HepG2 (cell line): ENCODE data around the gene COX6B1. TPM values are rescaled to one million over a fixed set of nuclear protein-coding genes. Genes with fewer than 3 reads are reported as not detected.

ENCODE experiments used
- ATAC-seq: fragments of 200-7000 bp; cut with Tn5 transposase; 3 replicates; pipeline ENCODE4 v1.9.1; 2020; ENCODE audit warnings: mild to moderate bottlenecking, moderate library complexity
- BruUV-seq: library from RNA; stranded (reverse); fragments of 400-500 nt; replicated peaks from 2 replicates; lab custom pipeline; 2021; lab: Mats Ljungman, UMichigan
- CTCF ChIA-PET: fragments of 300-600 bp; formaldehyde crosslinking; extraction: SDS; loops from one replicate; lab custom pipeline; 2021; ENCODE audit warnings: low total read pairs, inconsistent platforms, low intra/inter-chr PET ratio; lab: Yijun Ruan, JAX
- POLR2A ChIA-PET: fragments of 350-600 bp; sonication (Branson Sonifier 250); formaldehyde crosslinking; loops from one replicate; lab custom pipeline; 2020; ENCODE audit warnings: antibody characterized with exemption, inconsistent platforms; lab: Yijun Ruan, JAX
- DNase-seq: peaks from one replicate; pipeline ENCODE4 v3.0.0-alpha.2; 2015; ENCODE audit warnings: low spot score
- FAIRE-seq: peaks from 3 replicates; lab custom pipeline; 2011; peaks lifted over from hg19 to GRCh38; lab: Jason Lieb, UNC
- H2AFZ ChIP-seq: one replicate; pipeline ENCODE4 v1.6.1; 2011; ENCODE audit warnings: low read length, inconsistent platforms
- H3K27ac ChIP-seq: fragments of 300-600 bp; 3 replicates; pipeline ENCODE4 v1.8.0; 2011; ENCODE audit warnings: mixed run types, mild to moderate bottlenecking, mixed read lengths, low read length, inconsistent platforms; ENCODE audit not compliant: insufficient read depth; ENCODE audit errors: extremely low read length
- H3K27me3 ChIP-seq, 2 experiments: fragments of 200-600 bp in 1 of 2; 2 replicates in 1 of 2; 3 replicates in 1 of 2; pipeline versions ENCODE4 v1.6.0 to v1.8.0; 2011; ENCODE audit warnings: low read length in 2 of 2, mild to moderate bottlenecking in 2 of 2, moderate library complexity in 2 of 2, inconsistent platforms in 1 of 2; ENCODE audit not compliant: insufficient read depth in 2 of 2, control insufficient read depth in 1 of 2
- H3K36me3 ChIP-seq, 2 experiments: fragments of 200-600 bp in 1 of 2; replicated peaks in 1 of 2; 2 replicates in 1 of 2; 3 replicates in 1 of 2; pipeline versions ENCODE4 v1.5.1 to v1.8.0; 2011; ENCODE audit warnings: low read length in 2 of 2, inconsistent platforms in 1 of 2; ENCODE audit not compliant: insufficient read depth in 2 of 2, control insufficient read depth in 1 of 2
- H3K4me1 ChIP-seq: 2 replicates; pipeline ENCODE4 v1.5.1; 2012; ENCODE audit warnings: low read length, inconsistent platforms; ENCODE audit not compliant: insufficient read depth
- H3K4me2 ChIP-seq: 2 replicates; pipeline ENCODE4 v1.6.0; 2011; ENCODE audit warnings: low read depth, low read length, inconsistent platforms
- H3K4me3 ChIP-seq, 3 experiments: fragments of 200-600 bp in 1 of 3; sonication (generic), shearing (Covaris generic) in 1 of 3; replicated peaks in 1 of 3; 2 replicates each; pipeline ENCODE4 v1.5.1; 2011 to 2016; ENCODE audit warnings: low read length in 3 of 3, inconsistent platforms in 2 of 3, low read depth in 2 of 3, mild to moderate bottlenecking in 2 of 3, control low read depth in 1 of 3, mixed read lengths in 1 of 3; ENCODE audit not compliant: insufficient read depth in 1 of 3
- H3K79me2 ChIP-seq: one replicate; pipeline ENCODE4 v1.6.1; 2011; ENCODE audit warnings: low read length, inconsistent platforms; ENCODE audit not compliant: insufficient read depth
- H3K9ac ChIP-seq: 2 replicates; pipeline ENCODE4 v1.6.0; 2011; ENCODE audit warnings: mild to moderate bottlenecking, low read depth, low read length, inconsistent platforms; ENCODE audit not compliant: insufficient read depth
- H3K9me3 ChIP-seq: 2 replicates; pipeline ENCODE4 v1.5.1; 2012; ENCODE audit warnings: mild to moderate bottlenecking, low read length
- H4K20me1 ChIP-seq: 2 replicates; pipeline ENCODE4 v1.6.0; 2011; ENCODE audit warnings: inconsistent platforms, mild to moderate bottlenecking, low read length, moderate library complexity; ENCODE audit not compliant: insufficient read depth
- CBFB ChIP-seq: sonication (generic); formaldehyde crosslinking; IDR thresholded peaks from 2 replicates; pipeline ENCODE4 v1.4.0; 2020; ENCODE audit warnings: missing genetic modification reagents
- CC2D1A ChIP-seq: sonication (generic); formaldehyde crosslinking; IDR thresholded peaks from 2 replicates; pipeline ENCODE4 v1.8.1; 2023; ENCODE audit warnings: mild to moderate bottlenecking, missing genetic modification reagents
- ETV6 ChIP-seq: sonication (generic); formaldehyde crosslinking; conservative IDR thresholded peaks from 2 replicates; pipeline ENCODE4 v1.4.0; 2020; ENCODE audit warnings: missing genetic modification reagents
- HNF4G ChIP-seq, 2 experiments: sonication (generic) in 1 of 2; formaldehyde crosslinking in 1 of 2; IDR thresholded peaks; 2 replicates each; pipeline versions ENCODE4 v1.4.0 to v1.6.1; 2011 to 2020; ENCODE audit warnings: borderline replicate concordance in 2 of 2, low read depth in 2 of 2, mild to moderate bottlenecking in 2 of 2, low read length in 1 of 2, missing genetic modification reagents in 1 of 2, moderate library complexity in 1 of 2
- NR2F6 ChIP-seq, 2 experiments: IDR thresholded peaks; 2 replicates each; pipeline ENCODE4 v1.6.1; 2016; ENCODE audit warnings: antibody characterized with exemption in 1 of 2, mild to moderate bottlenecking in 1 of 2
- PRDM15 ChIP-seq: sonication (generic); formaldehyde crosslinking; IDR thresholded peaks from 2 replicates; pipeline ENCODE4 v1.4.0; 2020; ENCODE audit warnings: missing genetic modification reagents
- ZNF709 ChIP-seq: sonication (generic); formaldehyde crosslinking; IDR thresholded peaks from 2 replicates; pipeline ENCODE4 v1.5.0; 2020; ENCODE audit warnings: mild to moderate bottlenecking, missing genetic modification reagents
- ZNF713 ChIP-seq: sonication (generic); formaldehyde crosslinking; IDR thresholded peaks from 2 replicates; pipeline ENCODE4 v1.4.0; 2020; ENCODE audit warnings: mild to moderate bottlenecking, missing genetic modification reagents
- ZNF724P ChIP-seq: sonication (generic); formaldehyde crosslinking; IDR thresholded peaks from 2 replicates; pipeline ENCODE4 v1.8.0; 2022; ENCODE audit warnings: missing genetic modification reagents, borderline replicate concordance
- WGBS: methylation state at CpG from one replicate; pipeline ENCODE4 v1.1.6; 2017; ENCODE audit warnings: low lambda C conversion rate; 5-methylcytosine and 5-hydroxymethylcytosine counted together
- in situ Hi-C: cut with HindIII; loops from 2 replicates; pipeline ENCODE4 v1.10.0; 2017; ENCODE audit warnings: low pct_unique_long_range_greater_than_20kb; ENCODE audit not compliant: extremely low pct_ligation_motif_present
- intact Hi-C: fragments of 100-400 bp; cut with micrococcal nuclease; formaldehyde crosslinking; loops from one replicate; pipeline ENCODE4 v1.10.0; 2022; ENCODE audit not compliant: unreplicated experiment
- polyA plus RNA-seq, 8 experiments: library from polyadenylated mRNA; depleted of rRNA in 3 of 8; stranded (reverse) in 7 of 8; unstranded in 1 of 8; fragments of >200 nt; fragmentation: Illumina TruSeq in 4 of 8; extraction: Trizol in 4 of 8; gene quantifications; 2 replicates each; pipeline versions ENCODE4 v1.2.1 to v1.2.3, GENCODE V29; 2011 to 2016; ENCODE audit warnings: low read depth in 4 of 8, missing spikeins in 1 of 8, mixed read lengths in 1 of 8; ENCODE audit not compliant: insufficient read depth in 1 of 8
- total RNA-seq, 5 experiments: library from RNA; depleted of rRNA; stranded (reverse); fragments of >200 nt; fragmentation: Illumina TruSeq; extraction: Trizol; gene quantifications; 2 replicates each; pipeline ENCODE4 v1.2.3, GENCODE V29; 2016; ENCODE audit warnings: low read depth in 1 of 5
- TF ChIP-seq, protein P1 (sequence below): sonication (generic); formaldehyde crosslinking; IDR thresholded peaks from 2 replicates; pipeline ENCODE4 v1.4.0; 2020; ENCODE audit warnings: missing genetic modification reagents
- TF ChIP-seq, protein P2 (sequence below), 2 experiments: fragments of 450-650 bp in 1 of 2; sonication (generic) in 1 of 2; formaldehyde crosslinking; IDR thresholded peaks; 2 replicates each; pipeline versions ENCODE4 v1.5.0 to v1.8.0; 2020 to 2022; ENCODE audit warnings: mild to moderate bottlenecking in 1 of 2, missing genetic modification reagents in 1 of 2

COX6B1 gene
- total and polyA plus RNA-seq, 2 of the 13 experiments (the other 11 are each of a cell fraction or from before 2014, with no cell fraction given), result 481 to 487 TPM

DNA sequence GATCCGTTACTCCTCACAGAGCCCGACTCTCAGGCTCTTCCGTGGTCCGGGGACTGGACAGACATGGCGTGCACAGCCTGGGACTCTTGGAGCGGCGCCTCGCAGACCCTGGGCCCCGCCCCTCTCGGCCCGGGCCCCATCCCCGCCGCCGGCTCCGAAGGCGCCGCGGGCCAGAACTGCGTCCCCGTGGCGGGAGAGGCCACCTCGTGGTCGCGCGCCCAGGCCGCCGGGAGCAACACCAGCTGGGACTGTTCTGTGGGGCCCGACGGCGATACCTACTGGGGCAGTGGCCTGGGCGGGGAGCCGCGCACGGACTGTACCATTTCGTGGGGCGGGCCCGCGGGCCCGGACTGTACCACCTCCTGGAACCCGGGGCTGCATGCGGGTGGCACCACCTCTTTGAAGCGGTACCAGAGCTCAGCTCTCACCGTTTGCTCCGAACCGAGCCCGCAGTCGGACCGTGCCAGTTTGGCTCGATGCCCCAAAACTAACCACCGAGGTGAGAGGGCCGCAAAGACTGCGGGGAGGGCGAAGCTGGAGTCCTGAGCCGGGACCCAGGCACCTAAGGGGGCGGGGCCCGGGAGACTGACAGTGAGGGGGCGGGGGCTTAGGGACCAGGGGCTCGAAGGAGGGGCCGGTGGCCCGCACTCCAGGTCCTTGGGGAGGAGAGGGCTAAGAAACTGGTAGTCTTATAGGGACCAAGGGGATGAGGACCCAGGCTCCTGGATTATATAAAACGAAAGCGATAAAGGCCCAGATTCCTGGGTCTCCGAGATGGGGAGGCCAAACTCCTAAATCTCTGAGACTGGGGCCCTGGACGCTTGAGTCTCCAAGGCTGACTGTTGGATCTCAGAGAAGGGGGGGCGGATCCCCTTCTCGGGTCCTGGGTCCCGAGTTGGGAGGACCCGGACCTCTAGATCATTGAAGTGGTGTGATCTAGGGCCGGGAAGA, 4.6 kb upstream of the COX6B1 start (continued):
- TF ChIP-seq, protein P1, sequence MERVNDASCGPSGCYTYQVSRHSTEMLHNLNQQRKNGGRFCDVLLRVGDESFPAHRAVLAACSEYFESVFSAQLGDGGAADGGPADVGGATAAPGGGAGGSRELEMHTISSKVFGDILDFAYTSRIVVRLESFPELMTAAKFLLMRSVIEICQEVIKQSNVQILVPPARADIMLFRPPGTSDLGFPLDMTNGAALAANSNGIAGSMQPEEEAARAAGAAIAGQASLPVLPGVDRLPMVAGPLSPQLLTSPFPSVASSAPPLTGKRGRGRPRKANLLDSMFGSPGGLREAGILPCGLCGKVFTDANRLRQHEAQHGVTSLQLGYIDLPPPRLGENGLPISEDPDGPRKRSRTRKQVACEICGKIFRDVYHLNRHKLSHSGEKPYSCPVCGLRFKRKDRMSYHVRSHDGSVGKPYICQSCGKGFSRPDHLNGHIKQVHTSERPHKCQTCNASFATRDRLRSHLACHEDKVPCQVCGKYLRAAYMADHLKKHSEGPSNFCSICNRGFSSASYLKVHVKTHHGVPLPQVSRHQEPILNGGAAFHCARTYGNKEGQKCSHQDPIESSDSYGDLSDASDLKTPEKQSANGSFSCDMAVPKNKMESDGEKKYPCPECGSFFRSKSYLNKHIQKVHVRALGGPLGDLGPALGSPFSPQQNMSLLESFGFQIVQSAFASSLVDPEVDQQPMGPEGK, result peak; percentile 73
- TF ChIP-seq CC2D1A (CRISPR knock-in tag), result 0 out of 2 replicates have a peak, but pooled peaks have one; percentile 14
- TF ChIP-seq, protein P2, sequence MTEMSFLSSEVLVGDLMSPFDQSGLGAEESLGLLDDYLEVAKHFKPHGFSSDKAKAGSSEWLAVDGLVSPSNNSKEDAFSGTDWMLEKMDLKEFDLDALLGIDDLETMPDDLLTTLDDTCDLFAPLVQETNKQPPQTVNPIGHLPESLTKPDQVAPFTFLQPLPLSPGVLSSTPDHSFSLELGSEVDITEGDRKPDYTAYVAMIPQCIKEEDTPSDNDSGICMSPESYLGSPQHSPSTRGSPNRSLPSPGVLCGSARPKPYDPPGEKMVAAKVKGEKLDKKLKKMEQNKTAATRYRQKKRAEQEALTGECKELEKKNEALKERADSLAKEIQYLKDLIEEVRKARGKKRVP (CRISPR knock-in tag; IDR thresholded peaks at IDR 0.05), result peak in 1 of 2 experiments; percentile 57; a peak in 2 of 4 replicates
- peak; percentile 94; the same call in 1 of the 2 replicates for TF ChIP-seq ETV6 (CRISPR knock-in tag)

DNA sequence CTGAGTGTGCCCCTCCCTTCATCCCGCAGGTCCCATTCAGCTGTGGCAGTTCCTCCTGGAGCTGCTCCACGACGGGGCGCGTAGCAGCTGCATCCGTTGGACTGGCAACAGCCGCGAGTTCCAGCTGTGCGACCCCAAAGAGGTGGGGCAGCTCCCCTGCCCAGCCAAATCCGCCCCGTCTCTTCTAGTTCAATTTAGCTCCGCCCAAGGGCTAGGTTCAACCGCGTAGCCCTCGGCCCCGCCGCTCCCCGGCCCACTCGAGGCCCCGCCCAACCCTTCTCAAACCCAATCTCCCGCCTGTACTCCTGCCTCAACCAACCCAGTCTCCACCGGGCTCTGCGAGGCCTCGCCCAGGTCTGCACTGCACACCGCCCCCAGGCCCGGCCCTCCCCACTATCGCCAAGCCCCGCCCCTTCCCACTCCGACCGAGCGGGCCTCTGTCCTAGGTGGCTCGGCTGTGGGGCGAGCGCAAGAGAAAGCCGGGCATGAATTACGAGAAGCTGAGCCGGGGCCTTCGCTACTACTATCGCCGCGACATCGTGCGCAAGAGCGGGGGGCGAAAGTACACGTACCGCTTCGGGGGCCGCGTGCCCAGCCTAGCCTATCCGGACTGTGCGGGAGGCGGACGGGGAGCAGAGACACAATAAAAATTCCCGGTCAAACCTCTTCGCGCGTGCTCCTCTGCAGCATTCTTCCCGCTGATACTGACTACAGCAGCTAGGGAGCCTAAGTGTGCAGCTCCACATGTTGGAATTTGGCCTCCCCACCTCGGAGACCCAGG, 3.7 kb upstream of the COX6B1 start:
- peak; percentile 36 for FAIRE-seq
- WGBS, result 2% methylated on average over 27 of the region's 60 CpGs
- ChIA-PET POLR2A (interaction anchor here (0.5 to 4.8 kb wide), 14 partner anchors 14 to 590 kb away, joined by 3 to 44 read pairs (median 4); partner anchors contain the start of genes HAUS5, PSENEN, RBM42 and U2AF1L4), CTCF (interaction anchor here (1.1 to 1.4 kb wide), 2 partner anchors 73 to 89 kb away, joined by 3 to 4 read pairs; partner anchors contain the start of gene KMT2B)
- Histone ChIP-seq H2AFZ (peak overlapping the region; percentile 7), H3K4me1 (peaks cover 50% of the 10 kb centered on the region), H3K9me3 (no peaks in the 10 kb centered on the region), H3K4me2 (peak overlapping the region; percentile 97), H3K27me3 (no peaks in the 10 kb centered on the region; a peak in 1 of 5 replicates), H3K79me2 (peaks cover 13% of the 10 kb centered on the region), H3K4me3 (peak overlapping the region; percentile 66 to 81 (median 70)), H3K9ac (peak overlapping the region; percentile 75), H4K20me1 (no peaks in the 10 kb centered on the region), H3K36me3 (no peaks in the 10 kb centered on the region), H3K27ac (peak overlapping the region; percentile 79)
- intact Hi-C loops (loop anchor here (10.0 kb wide), 1 partner anchor 90 kb away; no protein-coding TSS in a partner anchor), in situ Hi-C loops (loop anchor here (5.0 kb wide), 1 partner anchor 97 kb away; the partner anchor contains the start of gene TMEM147)
- peak; percentile 90 for DNase-seq
- peak; percentile 86 for ATAC-seq
- BruUV-seq, result no TSS peak
- TF ChIP-seq ZNF709 (CRISPR knock-in tag) (no peak), ZNF724P (CRISPR knock-in tag) (0 out of 2 replicates have a peak, but pooled peaks have one; percentile 37), PRDM15 (CRISPR knock-in tag) (0 out of 2 replicates have a peak, but pooled peaks have one; percentile 42), CBFB (CRISPR knock-in tag) (no peak), ZNF713 (CRISPR knock-in tag) (no peak), NR2F6 (IDR thresholded peaks at IDR 0.05) (no peak), NR2F6 (CRISPR knock-in tag; IDR thresholded peaks at IDR 0.05) (no peak), HNF4G (IDR thresholded peaks at IDR 0.05; ENCODE audit: borderline replicate concordance, low read depth, low read length) (peak; percentile 5; the same call in 1 of the 2 replicates), HNF4G (CRISPR knock-in tag; IDR thresholded peaks at IDR 0.05; ENCODE audit: borderline replicate concordance, low read depth) (0 out of 2 replicates have a peak, but pooled peaks have one; percentile 14)
